ENCODE results near the gene RELA. TPM values are rescaled to one million over a fixed set of nuclear protein-coding genes. Genes with fewer than 3 reads are reported as not detected.

RELA gene
- total and polyA plus RNA-seq, 2 experiments from 2014 or later = 18.5 to 22.8 TPM

DNA sequence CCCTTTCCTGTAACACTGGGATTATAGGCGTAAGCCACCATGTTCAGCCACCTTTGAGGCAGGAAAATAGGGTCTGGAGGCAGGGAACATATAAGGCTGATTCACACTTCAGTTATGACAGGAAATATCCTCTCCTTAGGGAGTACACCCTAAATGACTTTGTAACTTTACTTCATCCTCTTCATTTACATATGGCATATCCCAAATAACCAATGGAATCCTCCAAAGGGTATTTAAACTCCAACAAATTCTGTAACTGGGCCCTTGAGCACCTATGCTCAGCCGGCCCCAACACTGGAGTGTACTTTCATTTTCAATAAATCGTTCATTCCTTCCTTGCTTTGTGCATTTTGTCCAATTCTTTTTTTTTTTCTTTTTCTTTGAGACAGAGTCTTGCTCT is 47.7 kb upstream of the RELA start:
- H3K9me3 Mint-ChIP-seq = no peaks in the 10 kb centered on the region; the same call in 2 of the 3 replicates
- Histone ChIP-seq H3K36me3 (ENCODE audit: insufficient read depth) (peaks cover 11% of the 10 kb centered on the region; the same call in 1 of the 2 replicates), H3K4me3 (no peak overlapping the region), H4K20me1 (replicated peaks; ENCODE audit: insufficient read depth) (no peaks in the 10 kb centered on the region), H3K4me2 (no peak overlapping the region), H3K4me1 (ENCODE audit: insufficient read depth) (no peaks in the 10 kb centered on the region), H3K79me2 (replicated peaks; ENCODE audit: insufficient read depth) (peaks cover 5% of the 10 kb centered on the region; the same call in 1 of the 2 replicates), H3K9me2 (ENCODE audit: insufficient read depth) (no peaks in the 10 kb centered on the region), H3K27me3 (ENCODE audit: insufficient read depth) (no peaks in the 10 kb centered on the region), H2AFZ (no peak overlapping the region), H3K27ac (ENCODE audit: low read depth) (no peak overlapping the region), H3F3A (replicated peaks; ENCODE audit: low read depth) (0 out of 2 replicates have a peak, but pooled peaks cover 2% of the 10 kb centered on the region)
- TF ChIP-seq EZH2 (IDR thresholded peaks at IDR 0.05; ENCODE audit: low read depth, unreplicated experiment) (no peak), ZNF331 (CRISPR knock-in tag; IDR thresholded peaks at IDR 0.05; ENCODE audit: low read depth) (no peak), CTCF (conservative IDR thresholded peaks at IDR 0.05; ENCODE audit: low read depth in 2 of 2) (no peak), REST (IDR thresholded peaks at IDR 0.05; ENCODE audit: unreplicated experiment) (no peak), ETS1 (IDR thresholded peaks at IDR 0.05) (no peak), CREB1 (CRISPR knock-in tag; IDR thresholded peaks at IDR 0.05; ENCODE audit: low read depth) (no peak), JUNB (IDR thresholded peaks at IDR 0.05; ENCODE audit: unreplicated experiment) (no peak), NANOG (IDR thresholded peaks at IDR 0.05; ENCODE audit: borderline replicate concordance) (no peak)
- H3K4me1 Mint-ChIP-seq = peaks cover 9% of the 10 kb centered on the region; the same call in 2 of the 3 replicates
- H3K4me3 Mint-ChIP-seq = no peak overlapping the region
- peaks cover 30% of the 10 kb centered on the region for H3K36me3 Mint-ChIP-seq (ENCODE audit: low read depth)
- H3K27ac Mint-ChIP-seq = no peak overlapping the region
- peaks cover 14% of the 10 kb centered on the region for H3K27me3 Mint-ChIP-seq (ENCODE audit: insufficient read depth, low read depth, poor library complexity)
- no peak for DNase-seq (ENCODE audit: low spot score)
- ATAC-seq = no peak

- peaks cover 22% of the 10 kb centered on the region for H3K36me3 Mint-ChIP-seq (ENCODE audit: low read depth)
- no peak overlapping the region for H3K4me3 Mint-ChIP-seq
- no peaks in the 10 kb centered on the region for H3K27me3 ChIP-seq (ENCODE audit: insufficient read depth)
- no peak overlapping the region for H3K27ac ChIP-seq (ENCODE audit: low read depth)
- no peaks in the 10 kb centered on the region for H3K9me2 ChIP-seq (ENCODE audit: insufficient read depth)
- DNase-seq (ENCODE audit: low spot score) (no peak), ATAC-seq (no peak)
- peaks cover 5% of the 10 kb centered on the region; the same call in 1 of the 2 replicates for H3K79me2 ChIP-seq (replicated peaks; ENCODE audit: insufficient read depth)
- H3K4me1 Mint-ChIP-seq = peaks cover 9% of the 10 kb centered on the region; the same call in 2 of the 3 replicates
- peaks cover 6% of the 10 kb centered on the region; the same call in 1 of the 2 replicates for H3K36me3 ChIP-seq (ENCODE audit: insufficient read depth)
- H3K4me1 ChIP-seq (ENCODE audit: insufficient read depth) = no peaks in the 10 kb centered on the region
- H2AFZ ChIP-seq = no peak overlapping the region
- H3K27ac Mint-ChIP-seq = no peak overlapping the region
- no peaks in the 10 kb centered on the region for H3K9me3 Mint-ChIP-seq
- peaks cover 14% of the 10 kb centered on the region for H3K27me3 Mint-ChIP-seq (ENCODE audit: insufficient read depth, low read depth, poor library complexity)
- H3F3A ChIP-seq (replicated peaks; ENCODE audit: low read depth) = no peaks in the 10 kb centered on the region
- H4K20me1 ChIP-seq (replicated peaks; ENCODE audit: insufficient read depth) = no peaks in the 10 kb centered on the region
- no peak overlapping the region for H3K4me3 ChIP-seq
- H3K4me2 ChIP-seq = no peak overlapping the region
- TF ChIP-seq ZNF114 (CRISPR knock-in tag; IDR thresholded peaks at IDR 0.05) (no peak), ZNF331 (CRISPR knock-in tag; IDR thresholded peaks at IDR 0.05; ENCODE audit: low read depth) (no peak), POLR2AphosphoS5 (IDR thresholded peaks at IDR 0.05; ENCODE audit: low read depth) (no peak), CTCF (conservative IDR thresholded peaks at IDR 0.05; ENCODE audit: low read depth in 2 of 2) (no peak)
Observed at GRCh38 chr11:65709661-65710060, 46.9 kb upstream of the RELA start.
